ENCODE measurements around the gene CADM1.

The CADM1 gene

DNA sequence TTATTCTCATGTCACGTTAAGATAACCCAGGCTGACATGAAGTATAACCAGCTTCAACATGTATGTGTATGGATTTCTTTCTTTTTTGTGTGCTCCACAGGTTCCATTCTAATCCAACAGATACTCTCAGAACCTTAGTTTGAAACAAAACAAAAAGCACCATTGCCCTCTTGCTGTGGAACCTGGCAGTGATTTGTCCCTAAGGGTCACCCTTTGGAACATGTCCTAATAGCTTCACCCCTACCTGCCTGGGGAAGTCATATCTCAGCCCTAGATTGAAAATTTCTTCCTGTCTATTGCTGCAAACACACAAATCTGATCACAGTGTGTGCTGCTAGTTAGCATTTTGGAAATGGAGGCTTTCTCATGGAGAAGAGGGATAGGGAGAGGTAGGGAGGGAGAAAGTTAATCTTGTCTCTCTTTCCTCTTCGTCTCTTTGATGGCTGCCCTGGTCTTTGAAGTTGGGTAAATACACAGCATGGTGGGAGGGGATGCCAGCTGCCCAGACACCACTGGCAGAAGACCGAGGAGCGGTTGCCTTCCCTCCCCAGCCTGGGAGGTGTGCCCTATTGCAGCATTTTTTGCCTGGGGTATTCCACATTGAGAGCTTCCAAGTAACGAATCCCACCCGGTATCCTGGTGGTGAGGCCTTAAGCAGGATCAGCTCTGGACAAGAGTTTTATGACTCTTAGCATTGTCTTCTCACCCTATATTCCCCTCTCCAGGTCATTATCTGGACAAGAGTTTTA lies 11.6 kb upstream of the CADM1 start:
- no peak for DNase-seq

DNA sequence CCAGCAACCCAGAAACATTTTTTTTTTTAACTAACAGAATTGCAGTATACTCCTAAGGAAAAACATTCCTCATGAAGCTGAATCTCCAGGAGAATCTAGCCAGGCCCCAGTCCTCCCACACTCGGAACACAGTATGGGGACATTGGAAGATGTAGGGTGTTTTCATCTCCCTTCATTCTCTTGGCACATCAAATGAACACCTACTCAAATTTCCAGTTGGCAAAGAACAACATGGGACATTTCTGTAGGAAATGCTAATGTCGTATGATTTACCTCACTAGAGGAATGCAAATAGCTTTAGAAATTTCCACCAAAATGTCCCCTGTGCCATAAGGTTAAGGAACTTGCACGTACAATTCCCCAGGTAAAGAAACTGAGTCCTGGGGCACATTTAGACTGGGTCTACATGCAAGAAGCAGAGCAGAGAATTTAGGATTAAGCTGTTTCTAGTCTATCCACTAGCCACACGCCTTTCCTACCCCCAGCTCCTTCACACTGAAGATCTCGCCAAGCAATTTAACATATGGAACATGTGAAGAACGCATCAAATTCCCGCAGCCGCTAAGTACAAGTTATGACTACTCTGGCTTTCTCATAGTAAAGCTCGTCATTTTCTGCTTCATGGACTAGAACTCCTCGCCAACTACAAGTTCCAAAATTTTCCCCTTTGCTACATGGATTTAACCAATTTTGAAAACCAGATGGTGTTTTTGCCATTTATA lies 2.9 kb upstream of the CADM1 start:
- no peak for DNase-seq

DNA sequence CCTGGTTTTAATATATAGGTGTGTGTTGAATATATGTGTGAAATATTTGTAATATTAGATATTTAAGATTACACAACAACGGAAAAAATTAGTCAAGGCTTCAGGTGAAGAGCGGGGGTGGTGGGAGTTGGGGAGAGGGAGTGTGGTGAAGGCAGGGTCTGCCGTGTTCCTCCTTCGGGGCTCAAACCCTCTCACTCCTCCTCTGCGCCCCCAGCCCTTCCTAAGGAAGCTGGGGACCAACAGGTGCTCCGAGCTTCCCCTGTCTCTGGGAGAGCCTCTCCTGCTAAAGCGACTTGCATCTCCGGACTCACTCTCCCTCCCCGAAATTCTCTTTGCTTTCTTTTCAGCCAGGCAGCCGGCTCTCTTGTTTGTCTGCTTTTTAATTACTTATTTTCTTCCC lies 960 bp upstream of the CADM1 start:
- DNase-seq: no peak

DNA sequence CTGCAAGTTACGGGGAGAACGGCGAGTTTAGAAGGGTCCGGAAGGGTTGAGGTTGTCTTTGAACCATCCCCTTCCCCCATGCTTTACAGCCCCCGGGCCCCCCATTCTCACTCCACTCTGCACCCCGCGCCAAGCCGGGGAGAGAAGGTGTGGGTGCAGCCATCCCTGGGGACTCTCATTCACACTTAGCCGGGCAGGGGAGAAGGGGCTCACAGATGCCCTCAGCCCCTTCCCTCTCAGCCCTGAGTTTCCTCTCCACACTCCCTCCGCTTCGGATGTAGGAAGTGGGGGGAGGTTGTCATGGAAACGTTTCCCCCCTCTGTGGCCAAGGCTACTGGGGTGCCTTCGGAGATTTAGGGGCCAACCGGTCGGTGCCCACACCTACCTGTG lies 334 bp downstream of the CADM1 start:
- peak in 1 of 2 experiments; percentile 18 for DNase-seq

DNA sequence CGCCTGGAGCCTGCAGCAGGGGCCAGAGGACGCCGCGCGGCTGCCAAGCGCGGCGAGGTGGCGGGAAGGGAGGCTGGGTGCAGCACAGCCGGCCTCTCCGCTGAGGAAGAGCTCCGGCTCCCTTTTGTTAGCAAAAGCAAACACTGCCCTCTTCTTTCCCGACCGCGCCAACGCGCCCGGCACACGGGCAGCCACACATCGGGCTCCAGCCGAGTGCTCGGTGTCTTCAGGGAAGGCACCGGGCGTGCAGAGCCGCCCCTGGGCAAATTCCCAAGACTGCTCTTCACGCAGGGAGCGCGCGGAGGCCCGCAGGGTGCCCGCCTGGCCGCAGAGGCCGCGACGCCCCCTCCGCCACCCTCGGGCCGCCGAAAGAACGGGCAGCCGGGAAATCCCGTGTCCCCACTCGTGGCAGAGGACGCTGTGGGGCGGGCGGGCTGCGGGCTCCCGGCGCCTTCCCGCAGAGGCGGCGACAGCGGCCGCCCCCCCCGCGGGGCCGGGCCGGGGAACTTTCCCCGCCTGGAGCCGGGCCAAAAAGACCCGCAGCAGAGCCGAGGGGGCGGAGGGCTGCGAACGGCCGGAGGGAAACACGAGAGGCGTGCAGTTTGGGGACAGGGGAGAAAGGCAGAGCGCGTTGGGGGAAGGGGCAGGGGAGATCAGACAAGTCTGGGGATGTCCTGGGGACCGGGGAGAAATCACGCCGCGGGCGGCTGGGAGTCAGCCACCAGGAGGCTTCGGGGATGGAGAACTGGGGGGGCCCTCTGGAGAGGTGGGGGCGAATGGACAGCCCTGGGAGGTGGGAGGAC lies 931 bp downstream of the CADM1 start:
- peak; percentile 30 to 38 for DNase-seq

DNA sequence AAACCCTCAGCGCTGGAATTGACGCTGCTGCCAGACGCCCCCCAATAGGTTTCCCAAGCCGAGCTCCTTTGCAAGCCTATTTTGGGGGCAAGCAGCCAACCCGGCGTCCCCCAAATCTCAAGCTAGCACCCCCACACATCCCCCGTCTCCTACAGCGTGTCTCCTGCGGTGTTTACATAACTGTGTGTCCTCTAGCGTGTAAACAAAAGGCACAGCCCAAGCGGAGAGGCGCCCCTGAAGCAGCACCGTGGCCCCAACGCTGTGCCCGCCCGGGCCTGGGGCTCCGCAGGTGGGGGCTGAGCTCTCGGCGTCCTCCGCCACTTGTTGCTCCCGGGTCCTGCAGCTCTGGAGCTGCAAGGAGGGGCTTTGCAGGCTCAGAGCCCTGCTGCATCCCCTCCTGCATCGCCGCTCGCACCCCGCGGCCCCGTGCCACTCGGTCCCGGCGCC lies 1.6 kb downstream of the CADM1 start:
- DNase-seq: no peak

DNA sequence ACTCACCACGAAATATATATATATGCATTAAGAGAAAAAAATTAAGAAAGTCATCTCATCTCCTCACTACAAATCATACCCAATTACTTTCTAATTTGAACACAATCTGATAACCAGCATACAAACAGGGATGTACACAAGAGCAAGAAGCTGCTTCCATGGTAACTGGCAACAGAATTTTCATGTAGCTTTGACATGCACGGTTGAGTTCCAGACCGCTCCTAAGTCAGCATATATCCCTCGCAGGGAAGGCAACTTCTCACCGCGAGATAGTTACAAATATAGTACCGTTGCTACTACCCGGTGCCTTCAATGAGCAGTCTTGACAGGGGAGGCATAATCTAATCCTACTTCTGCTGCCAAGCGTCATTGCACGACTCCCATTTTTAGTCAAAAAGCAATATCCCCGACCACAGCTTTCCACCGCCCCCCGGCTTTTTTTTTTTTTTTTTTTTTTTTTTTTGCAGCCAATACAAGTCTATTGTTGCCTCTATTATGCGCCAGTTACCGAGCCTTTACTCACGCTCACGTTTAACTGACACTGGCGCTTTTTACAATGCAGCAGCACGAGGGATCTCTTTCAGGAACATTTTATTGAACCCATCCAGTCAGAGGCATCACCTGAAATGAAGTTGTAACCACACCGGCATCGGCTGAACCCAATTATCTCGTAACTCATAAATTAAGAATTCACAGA lies 2.2 kb downstream of the CADM1 start:
- DNase-seq: peak; percentile 21 to 28

DNA sequence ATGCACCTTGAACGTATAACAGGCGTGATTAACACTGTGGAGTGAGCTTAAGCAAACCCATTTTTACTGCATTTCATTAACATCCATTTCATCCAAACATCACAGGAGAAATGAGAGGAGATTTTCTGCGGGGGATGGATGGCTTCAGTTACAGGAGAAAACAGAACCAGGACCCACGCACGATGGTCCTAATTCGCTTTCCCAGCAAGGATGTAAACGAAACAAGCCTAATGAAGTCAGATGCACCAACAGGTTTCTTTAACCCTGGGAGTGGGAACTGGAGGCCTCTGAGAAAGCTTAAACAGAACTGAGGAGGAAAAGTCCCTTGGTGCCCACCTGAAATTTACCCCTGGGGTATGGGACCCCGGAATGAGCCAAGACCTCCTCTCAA lies 2.7 kb downstream of the CADM1 start:
- no peak for DNase-seq

DNA sequence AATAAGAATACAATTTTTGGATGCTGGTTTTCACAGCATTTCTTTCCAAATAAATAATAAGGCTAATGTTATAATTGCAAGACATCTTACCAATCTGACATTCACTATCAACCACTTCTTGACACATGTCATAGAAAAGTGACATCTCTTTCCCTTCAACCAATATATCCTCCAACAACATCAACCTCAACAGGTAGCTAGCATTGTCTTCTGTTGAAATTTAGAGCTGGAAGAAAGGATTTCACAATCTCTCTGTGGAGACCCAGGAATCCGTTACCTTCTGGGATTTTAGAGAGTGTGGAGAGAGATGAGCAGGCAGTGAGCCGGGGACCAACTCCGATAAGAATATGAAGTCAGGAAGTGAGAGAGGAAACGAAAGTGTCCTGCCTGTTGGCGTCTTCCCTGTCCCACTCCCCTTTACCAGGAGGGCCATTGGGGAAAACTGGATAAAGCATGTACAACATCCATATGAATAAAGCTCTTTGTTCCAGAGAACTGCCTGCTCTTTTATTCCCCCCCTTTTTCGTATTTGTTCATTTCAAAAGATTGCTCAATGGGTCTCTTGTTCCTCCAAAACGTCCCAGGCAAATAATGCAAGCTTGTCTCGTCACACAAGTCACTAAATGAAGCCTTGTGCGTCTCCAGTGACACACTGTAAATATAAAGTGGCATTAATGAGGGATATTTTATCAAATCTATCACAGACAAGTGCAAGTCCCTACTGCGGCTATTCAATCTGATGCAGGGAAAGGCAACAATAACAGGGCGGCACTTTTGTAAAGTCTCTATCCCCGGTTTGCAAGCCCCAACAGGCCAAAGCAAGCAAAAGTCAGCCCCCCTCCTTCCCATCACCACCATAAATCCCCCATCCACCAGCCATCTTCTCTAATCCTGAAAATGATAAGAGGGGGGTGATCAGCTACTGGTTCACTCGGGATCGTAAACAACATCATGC lies 3.4 kb downstream of the CADM1 start:
- no peak for DNase-seq

DNA sequence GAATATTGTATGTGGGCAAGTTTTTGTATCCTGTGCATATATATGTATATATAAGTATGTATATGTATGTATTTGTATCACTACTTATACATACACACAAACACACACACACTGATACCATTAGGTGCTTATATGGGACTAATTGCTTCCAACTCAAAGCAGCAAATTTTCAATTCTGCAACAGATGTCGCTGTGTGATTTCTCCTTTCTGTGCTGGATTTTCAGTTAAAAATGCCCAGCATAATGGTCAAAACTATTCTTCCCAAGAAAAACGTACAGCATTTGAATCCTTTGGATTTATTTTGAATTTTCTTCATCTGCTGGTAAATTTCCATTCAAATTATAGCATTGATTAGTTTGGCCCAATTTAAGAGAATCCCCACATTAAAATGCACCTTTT lies 4.3 kb downstream of the CADM1 start:
- no peak for DNase-seq

DNA sequence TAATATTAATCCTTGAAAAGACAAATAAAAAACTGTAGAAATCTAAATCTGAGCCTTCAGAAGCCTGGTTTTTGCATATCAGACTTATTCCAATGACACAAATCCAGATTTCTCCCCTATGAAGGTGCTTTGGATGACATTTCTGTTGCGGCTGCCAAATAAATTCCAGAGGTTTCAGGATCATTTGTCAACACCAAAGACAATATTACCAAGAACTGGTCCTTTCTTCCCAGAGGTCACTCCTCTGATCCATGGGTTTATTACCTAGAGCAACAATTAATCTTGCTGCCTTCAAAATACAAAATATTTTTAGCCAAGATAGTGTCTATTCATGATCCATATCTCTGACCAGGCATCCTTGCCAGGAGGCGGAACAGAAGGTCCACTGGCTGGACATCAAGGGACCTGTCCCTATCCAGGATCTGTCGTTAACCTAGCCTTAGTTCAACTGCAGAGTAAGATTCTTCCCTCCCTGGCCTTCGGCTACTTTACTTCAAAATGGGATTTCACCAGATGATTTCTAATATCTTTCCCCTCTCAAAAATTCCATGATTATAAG lies 4.9 kb downstream of the CADM1 start:
- DNase-seq: no peak

DNA sequence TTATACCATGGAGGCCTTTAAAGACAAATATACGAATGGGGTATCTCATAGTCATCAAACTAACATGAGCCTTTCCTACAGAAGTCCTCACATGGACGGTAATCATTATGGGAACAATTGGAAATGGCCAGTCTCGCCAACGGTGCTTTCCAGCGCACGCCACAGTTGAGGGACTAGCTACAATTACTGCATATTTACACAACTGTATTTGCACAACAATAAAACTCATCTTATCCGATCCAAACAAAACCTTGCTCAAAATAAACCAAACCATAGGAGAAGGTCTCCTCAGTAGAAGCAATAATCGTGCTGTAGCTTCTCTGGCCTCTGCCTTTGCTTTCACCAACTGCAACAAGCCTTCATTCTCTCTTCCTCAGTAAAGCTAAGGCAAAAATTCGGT lies 5.9 kb downstream of the CADM1 start:
- no peak for DNase-seq

DNA sequence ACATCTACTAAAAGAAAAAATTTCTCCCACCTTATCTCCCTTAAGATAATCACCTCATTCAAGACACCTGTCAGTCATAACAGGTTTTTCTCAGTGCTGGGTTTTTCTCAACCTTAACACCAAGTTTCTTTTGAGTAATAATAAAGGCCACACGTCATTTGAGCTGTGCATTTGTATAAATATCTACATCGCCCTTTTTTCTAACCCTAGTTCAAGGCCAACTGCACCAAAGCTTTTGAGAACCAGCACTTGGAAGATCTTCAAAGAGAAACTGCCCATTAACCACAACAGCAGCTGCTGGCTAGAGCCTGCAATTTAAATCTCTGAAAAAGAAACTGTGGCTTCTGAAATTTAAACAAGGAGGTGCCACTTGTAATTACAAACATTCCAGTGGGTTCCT lies 6.9 kb downstream of the CADM1 start:
- DNase-seq: no peak

DNA sequence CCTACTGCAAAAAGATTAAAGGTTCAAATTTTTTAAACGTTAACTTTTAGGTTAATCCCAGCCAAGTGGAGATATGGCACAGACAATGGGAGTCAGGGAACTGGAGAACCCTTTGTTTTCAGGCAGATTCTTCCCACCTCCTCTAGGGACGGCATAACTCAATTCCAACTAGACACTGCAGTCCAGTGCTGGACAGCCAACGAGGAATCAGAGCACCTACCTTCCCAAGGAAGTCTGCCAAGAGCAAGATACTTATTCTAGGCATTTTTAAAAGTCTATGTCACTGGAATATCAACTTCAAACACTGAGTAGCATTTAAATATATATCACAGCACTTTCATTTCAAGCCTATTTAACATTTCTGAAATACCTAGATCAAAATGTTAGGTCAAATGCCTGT lies 7.3 kb downstream of the CADM1 start:
- DNase-seq: no peak

DNA sequence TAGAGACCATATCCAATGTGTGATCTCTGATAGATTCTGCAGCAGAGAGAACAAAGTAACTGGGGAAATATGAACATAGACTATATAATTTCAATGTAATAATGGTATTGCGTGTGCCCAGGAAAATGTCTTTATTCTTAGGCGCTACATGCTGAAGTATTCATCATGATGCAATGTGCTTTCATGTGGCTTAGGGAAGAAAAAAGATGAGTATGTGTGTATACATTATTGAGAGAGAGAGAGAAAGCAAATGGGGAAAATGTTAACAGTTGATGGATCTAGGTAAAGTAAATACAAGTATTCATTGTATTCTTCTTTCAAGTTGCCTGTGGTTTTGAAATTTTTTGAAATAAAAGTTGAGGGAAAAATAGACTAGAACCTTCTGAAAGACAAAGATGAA lies 10.3 kb downstream of the CADM1 start:
- no peak for DNase-seq

DNA sequence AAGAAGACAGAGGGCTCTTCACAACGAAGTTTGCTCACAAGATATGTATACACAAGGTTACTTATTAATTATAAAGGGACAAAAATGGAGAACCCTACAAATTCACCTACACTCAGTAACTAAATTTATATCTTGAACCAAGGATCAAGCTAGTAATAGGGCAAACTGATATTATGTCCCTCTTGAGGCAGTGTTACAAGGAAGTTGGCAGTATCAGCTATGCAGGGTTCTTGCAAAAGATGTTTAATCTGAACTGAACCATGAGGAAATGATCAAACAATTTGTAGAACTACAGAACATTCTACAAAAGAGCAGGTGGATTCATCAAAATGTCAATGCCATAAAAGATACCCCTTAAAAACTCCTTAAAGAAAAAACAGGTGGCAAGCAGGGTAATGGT lies 10.7 kb downstream of the CADM1 start:
- DNase-seq: no peak

DNA sequence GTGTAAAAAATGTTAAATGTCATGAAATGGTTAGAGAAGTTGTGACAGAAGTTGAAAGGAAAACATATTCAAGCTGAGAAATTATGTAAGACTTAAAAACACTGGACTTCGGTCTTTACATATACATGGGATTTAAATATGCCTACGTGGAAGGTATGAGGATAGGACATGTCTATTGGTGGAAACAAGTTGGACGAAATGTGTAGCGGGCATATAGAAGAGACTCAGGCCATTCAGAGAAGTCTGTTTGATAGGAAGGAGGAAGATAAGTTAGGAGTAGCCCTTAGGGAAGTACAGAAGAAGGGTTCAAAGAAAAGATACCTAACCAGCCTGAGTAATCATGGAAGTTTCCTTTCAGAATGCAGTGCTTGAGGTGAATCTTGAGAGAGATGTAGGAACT lies 14.7 kb downstream of the CADM1 start:
- DNase-seq: no peak

DNA sequence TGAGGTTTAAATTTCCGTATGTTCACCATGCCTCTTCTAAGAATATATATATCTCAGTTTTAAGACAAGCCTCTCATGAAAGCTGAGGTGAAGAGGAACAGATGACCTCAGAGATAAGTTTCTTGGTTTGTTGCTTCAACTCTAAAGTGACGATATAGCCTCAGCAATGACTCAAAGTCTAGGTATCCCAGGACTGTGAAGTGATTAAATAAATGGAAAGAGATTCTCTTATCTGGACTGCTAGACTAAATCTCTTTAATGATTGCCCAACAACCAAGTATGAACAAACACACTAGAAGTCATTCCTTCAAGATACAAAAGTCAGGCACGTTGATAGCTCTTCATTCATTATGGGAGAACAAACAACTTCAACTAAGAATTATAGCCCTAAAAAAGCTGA lies 15.3 kb downstream of the CADM1 start:
- no peak for DNase-seq

DNA sequence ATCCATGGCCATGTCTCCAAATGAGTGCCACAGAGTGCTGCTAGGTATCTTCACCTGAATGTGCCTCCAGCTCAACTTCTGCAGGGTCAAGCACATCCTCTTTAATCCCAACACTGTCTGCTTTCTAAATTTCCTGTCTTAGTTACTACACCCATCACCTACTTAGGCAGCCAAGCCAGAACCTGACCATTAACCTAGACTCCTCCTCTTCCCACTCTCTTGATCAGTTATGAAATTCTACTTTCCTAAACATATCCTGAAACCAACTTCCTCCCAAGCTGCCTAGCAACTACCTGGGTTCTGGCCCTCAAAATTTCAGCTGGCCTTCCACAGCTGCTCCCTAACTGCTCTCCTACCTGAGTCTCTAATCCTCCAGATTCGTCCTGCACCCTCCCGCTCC lies 22.7 kb downstream of the CADM1 start:
- no peak for DNase-seq

DNA sequence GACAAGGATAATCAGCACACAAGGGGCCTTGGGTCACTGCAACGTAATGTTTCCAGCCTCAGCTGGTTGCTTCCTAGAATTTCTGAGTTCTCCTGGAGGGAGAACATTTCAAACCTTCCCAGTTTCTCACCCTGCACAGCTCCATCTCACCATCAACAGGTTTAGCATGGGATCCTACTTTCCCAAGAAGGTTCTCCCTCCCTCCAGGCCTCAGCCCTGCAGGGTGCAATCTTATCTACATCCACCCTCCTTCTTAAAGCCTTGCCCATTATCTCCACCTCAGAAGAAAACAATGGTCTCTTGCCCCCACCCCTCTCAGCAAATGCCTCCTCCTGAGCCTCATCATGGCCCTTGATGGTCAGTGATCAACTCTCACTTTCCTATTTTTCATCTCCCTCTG lies 23.6 kb downstream of the CADM1 start:
- no peak for DNase-seq

DNA sequence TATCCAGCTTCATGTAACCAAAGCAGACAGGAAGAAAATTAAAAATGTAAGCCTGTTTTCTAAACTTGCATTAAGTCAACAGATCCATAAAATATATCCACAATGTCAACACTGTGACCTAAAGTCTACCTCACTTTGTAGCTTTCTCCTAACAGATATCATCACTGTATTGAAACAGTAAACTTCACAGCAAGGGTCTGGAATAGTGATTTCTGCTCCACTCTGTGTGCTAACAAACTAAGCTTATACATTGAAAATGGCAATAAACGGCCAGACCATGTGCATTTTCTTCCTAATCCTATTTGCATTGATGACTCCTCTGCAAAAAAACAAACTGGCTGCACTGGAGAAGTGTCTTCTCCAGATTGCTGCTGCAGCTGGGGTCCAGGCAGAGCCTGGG lies 26.8 kb downstream of the CADM1 start:
- DNase-seq: no peak
